Liver (tissue), 3 donors: ENCODE data around the gene SERPIND1.

Experiments
- SP1 ChIP-seq: IDR thresholded peaks from 2 replicates; pipeline ENCODE4 v1.6.1; 2018; ENCODE audit warnings: antibody characterized with exemption, mild to moderate bottlenecking
- TF ChIP-seq, protein P1 (sequence below): fragments of 150-350 bp; IDR thresholded peaks from 2 replicates; pipeline ENCODE4 v1.5.1; 2017; ENCODE audit warnings: improper control_type of control experiment, low read depth, low read length; ENCODE audit not compliant: missing input control
- TF ChIP-seq, protein P2 (sequence below): IDR thresholded peaks from 2 replicates; pipeline ENCODE4 v1.6.1; 2016; ENCODE audit warnings: antibody characterized with exemption, mild to moderate bottlenecking
- TF ChIP-seq, protein P3 (sequence below): IDR thresholded peaks from 2 replicates; pipeline ENCODE4 v1.6.1; 2016; ENCODE audit warnings: antibody characterized with exemption
- donor health status: healthy.
- donor health status: healthy.

DNA sequence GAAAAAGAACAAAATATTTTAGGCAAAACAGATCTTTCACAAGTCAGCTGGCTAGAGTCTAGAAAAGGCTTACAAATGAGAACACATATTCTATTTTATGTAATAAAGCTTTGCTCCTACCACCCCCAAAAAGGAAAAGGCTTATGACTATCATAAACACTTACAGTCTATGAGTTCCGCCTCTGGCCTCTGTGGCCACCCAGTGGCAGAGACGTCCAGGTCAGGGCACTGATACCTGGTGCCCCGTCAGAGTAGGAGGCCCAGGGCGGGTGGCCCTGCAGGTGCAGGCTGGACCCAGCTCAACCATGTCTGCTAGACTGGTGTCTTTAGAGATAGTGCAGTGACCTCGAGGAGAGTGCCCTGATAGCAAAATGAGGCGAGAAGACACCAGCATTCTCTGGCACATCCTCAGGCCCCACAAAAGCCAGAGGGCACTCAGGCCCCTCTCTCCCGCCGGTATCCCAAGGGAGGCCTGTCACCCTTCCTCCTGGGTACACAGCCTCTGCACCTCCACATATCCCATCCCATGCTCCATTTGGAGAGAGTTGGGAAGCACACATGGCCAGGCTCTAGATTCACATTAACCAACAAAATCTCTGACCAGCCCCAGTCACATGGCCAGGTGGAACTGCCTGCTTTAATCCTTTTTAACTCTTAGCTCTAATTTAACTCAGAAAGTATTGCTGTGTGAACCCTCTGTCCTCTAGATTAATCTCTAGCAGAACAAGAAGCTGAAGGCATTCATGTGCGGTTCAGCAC lies 27.3 kb upstream of the SERPIND1 start:
- TF ChIP-seq, protein P1, sequence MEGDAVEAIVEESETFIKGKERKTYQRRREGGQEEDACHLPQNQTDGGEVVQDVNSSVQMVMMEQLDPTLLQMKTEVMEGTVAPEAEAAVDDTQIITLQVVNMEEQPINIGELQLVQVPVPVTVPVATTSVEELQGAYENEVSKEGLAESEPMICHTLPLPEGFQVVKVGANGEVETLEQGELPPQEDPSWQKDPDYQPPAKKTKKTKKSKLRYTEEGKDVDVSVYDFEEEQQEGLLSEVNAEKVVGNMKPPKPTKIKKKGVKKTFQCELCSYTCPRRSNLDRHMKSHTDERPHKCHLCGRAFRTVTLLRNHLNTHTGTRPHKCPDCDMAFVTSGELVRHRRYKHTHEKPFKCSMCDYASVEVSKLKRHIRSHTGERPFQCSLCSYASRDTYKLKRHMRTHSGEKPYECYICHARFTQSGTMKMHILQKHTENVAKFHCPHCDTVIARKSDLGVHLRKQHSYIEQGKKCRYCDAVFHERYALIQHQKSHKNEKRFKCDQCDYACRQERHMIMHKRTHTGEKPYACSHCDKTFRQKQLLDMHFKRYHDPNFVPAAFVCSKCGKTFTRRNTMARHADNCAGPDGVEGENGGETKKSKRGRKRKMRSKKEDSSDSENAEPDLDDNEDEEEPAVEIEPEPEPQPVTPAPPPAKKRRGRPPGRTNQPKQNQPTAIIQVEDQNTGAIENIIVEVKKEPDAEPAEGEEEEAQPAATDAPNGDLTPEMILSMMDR, result no peak
- TF ChIP-seq, protein P2, sequence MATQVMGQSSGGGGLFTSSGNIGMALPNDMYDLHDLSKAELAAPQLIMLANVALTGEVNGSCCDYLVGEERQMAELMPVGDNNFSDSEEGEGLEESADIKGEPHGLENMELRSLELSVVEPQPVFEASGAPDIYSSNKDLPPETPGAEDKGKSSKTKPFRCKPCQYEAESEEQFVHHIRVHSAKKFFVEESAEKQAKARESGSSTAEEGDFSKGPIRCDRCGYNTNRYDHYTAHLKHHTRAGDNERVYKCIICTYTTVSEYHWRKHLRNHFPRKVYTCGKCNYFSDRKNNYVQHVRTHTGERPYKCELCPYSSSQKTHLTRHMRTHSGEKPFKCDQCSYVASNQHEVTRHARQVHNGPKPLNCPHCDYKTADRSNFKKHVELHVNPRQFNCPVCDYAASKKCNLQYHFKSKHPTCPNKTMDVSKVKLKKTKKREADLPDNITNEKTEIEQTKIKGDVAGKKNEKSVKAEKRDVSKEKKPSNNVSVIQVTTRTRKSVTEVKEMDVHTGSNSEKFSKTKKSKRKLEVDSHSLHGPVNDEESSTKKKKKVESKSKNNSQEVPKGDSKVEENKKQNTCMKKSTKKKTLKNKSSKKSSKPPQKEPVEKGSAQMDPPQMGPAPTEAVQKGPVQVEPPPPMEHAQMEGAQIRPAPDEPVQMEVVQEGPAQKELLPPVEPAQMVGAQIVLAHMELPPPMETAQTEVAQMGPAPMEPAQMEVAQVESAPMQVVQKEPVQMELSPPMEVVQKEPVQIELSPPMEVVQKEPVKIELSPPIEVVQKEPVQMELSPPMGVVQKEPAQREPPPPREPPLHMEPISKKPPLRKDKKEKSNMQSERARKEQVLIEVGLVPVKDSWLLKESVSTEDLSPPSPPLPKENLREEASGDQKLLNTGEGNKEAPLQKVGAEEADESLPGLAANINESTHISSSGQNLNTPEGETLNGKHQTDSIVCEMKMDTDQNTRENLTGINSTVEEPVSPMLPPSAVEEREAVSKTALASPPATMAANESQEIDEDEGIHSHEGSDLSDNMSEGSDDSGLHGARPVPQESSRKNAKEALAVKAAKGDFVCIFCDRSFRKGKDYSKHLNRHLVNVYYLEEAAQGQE, result no peak
- no peak for TF ChIP-seq SP1
- TF ChIP-seq, protein P3, sequence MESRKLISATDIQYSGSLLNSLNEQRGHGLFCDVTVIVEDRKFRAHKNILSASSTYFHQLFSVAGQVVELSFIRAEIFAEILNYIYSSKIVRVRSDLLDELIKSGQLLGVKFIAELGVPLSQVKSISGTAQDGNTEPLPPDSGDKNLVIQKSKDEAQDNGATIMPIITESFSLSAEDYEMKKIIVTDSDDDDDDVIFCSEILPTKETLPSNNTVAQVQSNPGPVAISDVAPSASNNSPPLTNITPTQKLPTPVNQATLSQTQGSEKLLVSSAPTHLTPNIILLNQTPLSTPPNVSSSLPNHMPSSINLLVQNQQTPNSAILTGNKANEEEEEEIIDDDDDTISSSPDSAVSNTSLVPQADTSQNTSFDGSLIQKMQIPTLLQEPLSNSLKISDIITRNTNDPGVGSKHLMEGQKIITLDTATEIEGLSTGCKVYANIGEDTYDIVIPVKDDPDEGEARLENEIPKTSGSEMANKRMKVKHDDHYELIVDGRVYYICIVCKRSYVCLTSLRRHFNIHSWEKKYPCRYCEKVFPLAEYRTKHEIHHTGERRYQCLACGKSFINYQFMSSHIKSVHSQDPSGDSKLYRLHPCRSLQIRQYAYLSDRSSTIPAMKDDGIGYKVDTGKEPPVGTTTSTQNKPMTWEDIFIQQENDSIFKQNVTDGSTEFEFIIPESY, result no peak
